GM21786 (cell line): ENCODE data around the gene ARMH1.
"Not testable (repeated sequence)": the region's sequence is repeated elsewhere in the genome, so short reads cannot be mapped to it uniquely, and the experiment has no call there.

ENCODE experiments used
- ATAC-seq: cut with Tn5 transposase; IDR thresholded peaks from one replicate; pipeline ENCODE4 v1.9.1; 2021; ENCODE audit not compliant: unreplicated experiment

The ARMH1 gene

DNA sequence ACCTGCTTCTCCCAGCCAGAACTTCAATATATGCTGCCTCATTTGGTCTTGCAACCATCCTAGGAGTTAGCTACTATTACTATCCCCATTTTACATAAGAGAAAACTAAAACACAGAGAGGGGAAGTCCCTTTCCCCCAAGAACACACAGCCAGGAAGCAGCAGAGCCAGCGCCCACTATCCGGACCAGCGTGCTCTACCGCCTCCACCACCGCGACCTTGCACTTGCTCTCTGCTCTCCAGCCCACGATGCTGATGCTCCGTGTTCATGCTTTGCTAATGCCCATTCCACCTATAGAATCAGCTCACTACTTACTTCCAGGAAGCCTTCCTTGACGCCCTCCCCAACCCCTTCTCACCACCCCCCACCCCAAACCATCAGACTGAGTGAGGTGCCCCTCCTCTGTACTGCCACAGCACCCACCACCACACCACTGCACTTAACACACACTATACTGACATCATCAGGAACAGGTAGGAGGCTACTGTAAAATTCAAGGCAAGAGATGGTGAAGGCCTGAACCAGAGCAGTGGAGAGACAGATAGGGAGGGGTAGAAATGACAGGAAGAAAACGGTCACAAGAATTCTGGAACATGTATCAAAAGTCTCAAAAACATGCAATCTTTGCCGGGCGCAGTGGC, 9.7 kb upstream of the ARMH1 start:
- no peak for ATAC-seq

DNA sequence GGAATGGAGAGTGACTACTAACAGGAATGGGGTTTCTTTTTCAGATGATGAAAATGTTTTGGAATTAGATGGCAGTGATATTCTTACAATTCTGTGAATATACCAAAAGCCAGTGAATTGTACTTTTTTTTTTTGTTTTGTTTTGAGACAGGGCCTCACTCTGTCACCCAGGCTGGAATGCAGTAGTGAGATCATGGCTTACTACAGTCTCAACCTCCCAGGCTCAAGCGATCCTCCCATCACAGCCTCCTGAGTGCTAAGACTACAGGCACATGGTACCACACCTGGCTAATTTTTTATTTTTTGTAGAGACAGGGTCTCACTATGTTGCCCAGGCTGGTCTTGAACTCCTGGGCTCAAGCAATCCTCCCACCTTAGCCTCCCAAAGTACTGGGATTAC, 7.8 kb upstream of the ARMH1 start:
- ATAC-seq: not testable (repeated sequence)

DNA sequence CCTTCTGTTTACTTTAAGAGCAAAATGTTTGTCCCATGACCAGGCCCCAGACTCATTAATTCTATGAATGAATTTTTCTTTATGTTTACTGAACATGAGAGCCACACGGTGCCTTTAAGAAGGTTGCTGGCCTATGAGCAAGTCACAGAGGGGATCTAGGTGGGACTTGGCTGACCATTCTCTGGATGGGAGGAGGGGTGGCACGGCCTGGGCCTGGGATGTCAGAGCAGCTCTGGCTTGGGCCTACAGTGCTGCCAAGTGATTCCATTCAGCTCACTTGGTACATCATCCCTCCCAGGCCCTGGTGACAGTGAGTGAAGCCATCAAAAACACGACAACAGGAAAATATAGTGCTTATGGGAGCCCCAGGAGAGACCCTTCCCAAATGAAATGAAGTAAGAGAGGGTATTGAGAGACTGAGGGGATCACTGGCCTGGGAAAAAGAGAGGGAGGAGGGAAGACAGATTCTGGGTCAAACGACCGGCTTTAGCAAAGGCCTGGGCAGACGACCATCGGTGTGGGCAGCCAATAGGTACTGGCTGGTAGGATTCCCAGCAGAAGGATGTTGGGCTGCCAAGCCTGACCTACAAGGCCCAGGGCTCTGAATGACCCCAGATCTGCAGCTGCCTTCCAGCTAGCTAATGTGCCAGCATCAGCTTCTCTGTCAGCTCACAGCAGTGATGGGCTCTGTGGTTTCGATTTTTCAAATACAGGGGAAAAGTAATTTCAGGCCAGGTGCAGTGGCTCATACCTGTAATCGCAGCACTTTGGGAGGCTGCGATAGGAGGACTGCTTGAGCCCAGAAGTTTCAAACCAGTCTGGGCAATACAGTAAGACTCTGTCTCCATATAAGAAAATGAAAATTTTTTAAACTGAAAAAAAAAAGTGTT, 3.5 kb upstream of the ARMH1 start:
- ATAC-seq: no peak

DNA sequence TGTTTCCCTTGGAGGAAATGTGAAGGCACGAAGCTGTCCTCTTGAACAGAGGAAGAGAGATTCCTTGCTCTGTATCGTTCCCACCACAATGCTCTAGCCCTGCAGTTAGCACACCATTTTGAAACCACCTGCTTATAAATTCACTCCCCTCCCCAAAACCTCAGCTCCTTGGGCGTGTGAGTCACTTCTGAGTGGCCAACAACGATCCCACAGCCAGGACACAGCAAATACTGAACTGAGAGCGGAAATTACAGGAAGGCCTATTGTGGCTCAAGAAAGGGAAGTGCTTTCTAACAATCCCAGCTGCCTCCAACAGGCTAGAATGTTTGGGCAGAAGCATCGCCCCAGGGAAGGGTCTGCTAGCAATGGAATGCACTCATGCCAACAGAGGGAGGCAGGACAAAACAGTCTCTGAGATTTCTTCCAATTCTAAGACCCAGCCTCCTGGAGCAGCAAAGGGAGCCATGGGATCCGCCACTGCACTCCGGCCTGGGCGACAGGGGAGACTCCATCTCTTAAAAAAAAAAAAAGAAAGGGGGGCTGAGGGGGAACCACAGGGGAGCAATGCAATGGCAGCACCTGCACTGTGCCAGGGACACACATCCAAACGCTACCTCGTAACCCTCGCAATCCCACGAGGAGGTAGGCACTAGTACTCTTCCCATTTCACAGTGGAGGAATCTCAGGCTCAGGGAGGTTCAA, 2.1 kb upstream of the ARMH1 start:
- no peak for ATAC-seq

DNA sequence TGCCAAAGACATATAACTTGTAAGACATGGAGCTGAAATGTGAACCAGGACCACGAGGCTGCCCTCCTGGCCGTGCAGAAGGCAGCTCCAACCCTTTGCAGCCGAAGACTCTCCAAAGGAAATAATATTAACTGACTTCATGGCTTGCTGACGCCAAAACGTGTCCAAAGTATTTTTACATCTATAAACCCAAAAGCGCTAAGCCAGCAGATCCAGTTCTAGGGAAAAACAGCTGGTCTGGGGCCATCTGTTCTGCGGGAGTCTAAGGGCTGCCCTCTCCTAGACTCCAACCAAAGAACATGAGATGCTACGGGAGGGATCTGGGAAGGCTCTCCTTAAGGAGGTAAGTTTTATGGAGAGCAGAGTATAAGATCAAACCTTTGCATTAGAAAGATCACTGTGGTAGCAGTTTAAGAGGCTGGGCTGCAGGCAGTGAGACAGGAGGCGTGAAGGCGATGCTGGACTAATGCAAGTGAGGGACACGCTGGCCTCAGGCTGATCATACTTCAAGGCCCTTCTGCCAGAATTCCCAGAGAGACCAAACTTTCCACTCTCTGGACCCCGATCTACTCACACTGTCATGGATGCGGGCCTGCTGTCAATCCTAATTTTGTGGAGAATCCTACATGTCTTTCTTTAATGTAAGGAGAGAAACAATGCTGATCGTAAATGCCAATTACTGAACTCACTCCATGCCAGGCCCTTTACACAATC, 1.4 kb upstream of the ARMH1 start:
- ATAC-seq: no peak

DNA sequence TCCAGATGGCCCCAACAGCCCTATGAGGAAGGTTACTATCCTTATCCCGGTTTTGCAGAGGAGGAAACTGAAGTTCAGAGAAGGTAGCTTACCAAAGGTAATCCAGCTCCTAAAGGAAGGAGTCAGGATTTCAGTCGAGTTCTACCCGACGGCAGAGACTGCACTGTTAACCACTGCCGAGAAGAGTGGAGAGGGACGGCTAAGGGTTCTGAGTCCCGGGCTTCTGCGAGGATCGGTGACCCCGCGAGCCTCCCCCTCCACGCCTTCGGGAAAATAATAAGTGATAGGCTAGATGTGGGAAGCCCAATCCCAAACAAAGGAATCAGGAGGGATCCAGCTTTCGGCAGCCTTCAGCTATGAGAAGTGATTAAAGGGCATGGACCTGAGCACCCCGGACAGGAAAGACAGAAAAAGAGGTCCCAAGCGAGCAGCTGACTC, 820 bp upstream of the ARMH1 start:
- ATAC-seq: no peak

DNA sequence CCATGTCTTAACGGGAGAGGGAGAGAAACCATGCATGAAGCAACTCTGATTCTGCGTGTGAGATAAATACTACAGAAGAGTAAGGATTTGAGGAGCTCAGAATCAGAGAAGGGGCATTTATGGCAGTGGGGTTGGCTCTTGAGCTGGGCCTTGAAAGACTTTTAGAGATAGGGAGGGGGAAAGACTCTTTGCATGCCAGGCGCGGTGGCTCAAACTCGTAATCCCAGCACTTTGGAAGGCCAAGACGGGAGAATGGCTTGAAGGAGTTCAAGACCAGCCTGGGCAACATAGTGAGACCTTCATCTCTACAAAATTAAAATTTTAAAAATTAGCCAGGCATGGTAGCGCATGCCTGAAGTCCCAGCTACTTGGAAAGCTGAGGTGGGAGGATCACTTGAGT, 672 bp downstream of the ARMH1 start:
- ATAC-seq: no peak

DNA sequence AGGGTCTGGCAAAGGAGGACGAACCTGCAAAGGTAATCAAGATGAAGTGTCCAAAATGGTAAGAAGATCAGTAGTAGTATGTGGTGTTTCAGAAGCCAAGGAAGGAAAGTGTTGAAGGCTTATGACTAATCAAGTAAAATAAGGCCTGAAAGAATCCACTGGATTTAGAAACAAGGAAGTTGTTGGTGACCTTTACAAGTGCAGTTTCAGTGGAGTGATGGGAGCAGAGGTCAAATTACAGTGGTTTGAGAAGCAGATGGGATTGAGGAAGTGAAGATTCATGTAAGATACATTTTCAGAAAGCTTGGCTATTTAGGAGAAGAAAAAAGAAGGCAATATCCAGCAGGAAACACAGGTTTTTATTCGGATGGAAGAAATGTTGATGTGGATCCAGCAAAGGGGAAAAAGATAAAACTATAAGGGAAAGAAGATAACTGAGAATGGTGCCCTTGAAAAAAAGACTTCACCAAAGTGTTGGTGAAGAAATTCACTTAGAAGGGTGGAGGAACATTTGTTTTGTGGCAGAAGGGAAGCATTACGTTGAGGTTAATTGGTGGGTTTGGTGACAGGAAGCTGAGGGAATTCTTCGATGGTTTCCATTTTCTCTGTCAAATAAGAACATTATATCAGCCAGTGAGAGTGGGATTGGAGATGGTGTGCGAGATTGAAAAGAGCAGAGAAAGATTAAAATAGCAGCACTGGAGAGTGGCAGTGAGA, 2.1 kb downstream of the ARMH1 start:
- no peak for ATAC-seq

DNA sequence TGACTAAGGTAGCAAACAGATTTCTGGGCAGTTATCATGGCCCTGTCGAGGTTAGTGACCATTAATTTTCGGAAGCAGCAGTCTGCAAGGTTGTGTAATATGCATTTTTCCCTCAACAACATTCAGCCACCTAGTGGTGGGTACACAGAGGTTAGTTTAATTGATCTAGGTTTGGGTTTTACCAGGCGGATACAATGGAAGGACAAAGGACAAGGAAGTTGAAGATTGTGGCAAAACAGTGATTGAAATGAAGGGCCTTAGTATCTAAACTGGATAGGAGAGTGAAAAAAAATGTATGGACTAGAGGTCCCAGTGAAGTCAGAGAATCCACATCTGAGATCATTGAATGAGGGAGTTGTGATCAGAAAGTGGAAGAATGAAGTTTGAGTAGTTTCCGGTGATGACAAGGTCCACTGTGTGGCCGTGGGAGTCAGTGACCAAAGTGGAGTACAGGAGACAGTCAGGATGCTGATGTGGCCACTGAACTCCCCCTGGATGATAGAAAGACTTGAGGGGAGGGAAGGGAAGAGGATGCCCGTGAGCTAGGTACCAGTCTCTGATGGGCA, 2.8 kb downstream of the ARMH1 start:
- ATAC-seq: no peak

DNA sequence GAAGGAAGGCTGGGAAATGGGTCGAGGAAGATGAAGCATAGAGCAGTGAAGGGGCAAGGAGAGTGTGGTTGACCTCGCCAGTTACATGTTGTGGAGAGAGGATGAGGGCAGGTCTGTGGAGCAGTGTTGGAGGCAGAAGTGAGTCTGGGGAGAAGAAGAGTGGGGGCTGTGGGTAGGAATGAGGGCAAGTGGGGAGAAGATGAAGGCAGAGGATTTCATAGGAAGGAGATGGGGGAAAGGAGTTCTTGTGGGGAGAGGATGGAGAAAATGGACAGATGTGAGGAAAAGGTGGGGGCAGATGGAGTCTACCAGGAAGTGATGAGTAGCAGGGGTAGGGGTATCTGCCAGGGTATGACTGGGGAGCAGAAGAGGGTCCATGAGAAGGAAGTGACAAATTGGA, 3.6 kb downstream of the ARMH1 start:
- ATAC-seq: no peak

DNA sequence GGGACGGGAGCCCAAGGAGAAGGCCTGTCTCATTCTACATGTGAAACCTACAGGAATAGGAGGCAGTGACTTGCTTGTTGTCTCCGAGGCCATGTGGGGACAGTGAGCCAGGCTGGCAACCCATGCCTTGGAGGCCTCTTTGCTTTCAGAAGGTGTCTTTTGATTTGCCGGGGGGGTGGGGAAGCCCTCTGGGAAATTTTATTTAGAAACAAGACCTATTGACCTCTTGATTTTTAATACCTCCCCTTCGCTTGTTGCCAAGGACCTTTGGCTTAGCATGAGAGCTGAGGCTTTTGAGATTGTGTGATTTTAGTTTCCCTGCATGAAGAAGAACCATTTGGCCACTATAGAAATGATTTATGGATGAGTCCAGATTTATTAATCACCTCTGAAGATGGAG, 4.1 kb downstream of the ARMH1 start:
- no peak for ATAC-seq

DNA sequence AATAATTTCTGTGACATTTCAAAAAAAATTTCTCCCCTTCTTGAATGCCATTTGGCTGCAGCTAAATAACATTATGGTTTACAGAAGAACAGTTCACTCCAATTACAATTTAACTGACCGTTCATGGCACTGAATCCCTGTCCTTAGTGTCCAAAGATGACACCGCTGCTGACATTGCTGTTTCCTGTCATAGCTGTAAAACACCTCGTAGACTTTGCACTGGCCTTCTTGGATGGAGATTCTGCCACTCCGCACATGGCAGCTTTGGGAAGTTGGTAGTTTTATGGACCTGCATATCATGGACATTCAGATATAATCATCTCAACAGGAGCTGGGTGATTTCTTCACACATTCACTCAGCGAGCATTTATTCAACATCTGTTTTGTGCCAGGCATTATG, 5.0 kb downstream of the ARMH1 start:
- no peak for ATAC-seq

DNA sequence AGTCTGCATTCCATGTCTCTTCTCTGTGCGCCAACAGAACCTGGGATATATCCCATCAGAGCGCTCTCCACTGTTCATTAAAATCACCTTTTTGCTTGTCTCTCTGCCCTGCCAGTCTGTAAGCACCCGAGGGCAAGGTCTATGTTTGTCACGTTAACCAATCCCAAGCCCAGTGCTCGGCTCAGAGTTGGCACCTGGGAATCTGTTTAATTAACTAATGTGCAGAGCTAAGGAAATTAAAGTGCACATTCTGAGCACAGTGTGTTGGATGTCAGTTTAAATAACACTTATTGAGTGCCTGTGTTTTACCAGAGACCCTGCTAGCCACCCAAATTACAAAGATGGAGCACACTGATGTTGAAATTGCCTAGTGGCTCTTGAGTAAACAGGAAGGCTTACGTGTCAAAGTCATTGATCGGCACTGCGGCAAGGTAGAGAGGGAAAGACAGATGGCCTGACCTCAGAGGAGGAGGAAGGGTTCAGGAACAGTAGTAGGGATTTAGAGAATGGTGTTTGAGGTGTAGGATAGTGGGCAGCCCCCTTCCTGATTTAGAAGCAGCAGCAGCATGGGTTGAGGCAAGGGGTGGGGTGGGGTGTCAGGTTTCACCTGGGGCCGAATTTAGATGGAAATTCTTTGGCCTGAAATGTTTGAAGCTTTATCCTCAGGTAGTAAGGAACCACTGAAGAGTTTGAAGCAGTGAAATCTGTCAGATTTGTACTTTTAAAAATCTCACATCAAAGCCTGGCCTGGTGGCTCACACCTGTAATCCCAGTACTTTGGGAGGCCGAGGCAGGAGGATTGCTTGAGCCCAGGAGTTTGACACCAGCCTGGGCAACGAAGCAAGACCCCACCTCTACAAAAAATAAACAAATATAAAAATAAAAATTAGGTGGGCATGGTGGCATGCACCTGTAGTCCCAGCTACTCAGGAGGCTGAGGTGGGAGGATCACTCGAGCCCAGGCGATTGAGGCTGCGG, 7.7 kb downstream of the ARMH1 start:
- no peak for ATAC-seq

DNA sequence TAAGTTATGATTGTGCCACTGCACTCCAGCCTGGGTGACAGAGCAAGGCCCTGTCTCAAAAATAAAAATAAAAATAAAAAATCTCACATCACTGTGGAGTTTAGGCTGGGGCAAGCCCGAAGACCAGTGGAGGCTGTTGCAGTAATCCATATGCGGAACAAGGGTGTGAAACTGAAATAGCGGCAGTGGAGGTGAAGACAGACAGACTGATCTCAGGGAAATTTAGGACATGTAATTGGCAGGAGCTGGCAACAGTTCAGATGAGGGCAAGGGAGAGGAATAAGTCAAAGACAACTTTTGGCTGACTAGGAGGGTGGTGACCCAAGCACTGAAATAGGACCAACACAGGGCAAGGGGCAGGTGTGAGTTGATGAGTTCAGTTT, 8.4 kb downstream of the ARMH1 start:
- ATAC-seq: no peak

DNA sequence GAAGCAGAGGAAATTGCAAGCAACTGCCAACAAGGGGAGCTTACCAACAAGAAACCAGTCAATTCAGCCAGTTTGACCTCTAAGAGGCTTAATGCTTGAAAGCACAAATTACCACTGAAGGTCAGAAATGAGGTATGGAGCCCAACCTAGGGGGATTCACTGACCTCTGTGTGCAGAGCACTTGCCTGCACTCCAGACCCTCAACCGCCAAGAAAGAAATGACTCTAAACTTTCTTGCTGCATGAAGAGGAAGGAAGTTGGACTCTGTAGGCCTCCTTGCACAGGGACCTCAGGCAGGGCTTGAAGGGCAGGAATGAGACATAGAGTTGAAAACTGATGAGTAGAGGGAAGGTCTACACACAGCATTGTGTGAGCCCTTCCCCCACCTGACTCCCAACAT, 10.0 kb downstream of the ARMH1 start:
- ATAC-seq: peak; percentile 74

DNA sequence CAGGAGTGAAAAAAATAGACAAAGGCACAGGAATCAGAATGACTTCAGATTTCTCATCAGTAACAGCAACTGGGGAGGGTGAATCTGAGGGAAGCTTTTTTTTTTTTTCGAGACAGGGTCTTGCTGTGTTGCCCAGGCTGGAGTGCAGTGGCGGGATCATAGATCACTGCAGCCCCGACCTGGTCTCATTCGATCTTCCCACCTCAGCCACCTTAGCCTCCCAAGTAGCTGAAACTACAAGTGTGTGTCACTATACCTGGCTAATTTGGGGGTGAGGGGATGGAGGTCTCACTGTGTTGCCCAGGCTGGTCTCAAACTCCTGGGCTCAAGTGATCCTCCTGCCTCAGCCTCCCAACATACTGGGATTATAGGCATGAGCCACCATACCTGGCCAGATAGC, 10.7 kb downstream of the ARMH1 start:
- no peak for ATAC-seq

DNA sequence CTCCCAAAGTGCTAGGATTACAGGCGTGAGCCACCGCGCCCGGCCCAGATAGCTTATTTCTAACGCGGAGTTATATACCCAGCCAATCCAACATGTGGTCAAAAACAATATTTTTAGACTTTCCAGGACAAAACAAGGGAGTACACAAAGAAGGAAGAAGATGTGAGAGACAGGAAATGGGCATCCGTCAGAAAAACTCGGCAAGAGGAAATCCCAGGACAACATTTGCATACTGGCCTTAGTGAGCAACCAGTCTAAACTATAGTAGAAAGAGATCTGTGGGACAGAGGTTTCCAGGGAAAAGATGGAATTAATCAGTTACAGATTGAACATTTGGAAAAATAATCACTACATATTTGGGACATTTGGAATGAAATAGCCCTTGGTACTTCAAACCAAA, 11.4 kb downstream of the ARMH1 start:
- no peak for ATAC-seq

DNA sequence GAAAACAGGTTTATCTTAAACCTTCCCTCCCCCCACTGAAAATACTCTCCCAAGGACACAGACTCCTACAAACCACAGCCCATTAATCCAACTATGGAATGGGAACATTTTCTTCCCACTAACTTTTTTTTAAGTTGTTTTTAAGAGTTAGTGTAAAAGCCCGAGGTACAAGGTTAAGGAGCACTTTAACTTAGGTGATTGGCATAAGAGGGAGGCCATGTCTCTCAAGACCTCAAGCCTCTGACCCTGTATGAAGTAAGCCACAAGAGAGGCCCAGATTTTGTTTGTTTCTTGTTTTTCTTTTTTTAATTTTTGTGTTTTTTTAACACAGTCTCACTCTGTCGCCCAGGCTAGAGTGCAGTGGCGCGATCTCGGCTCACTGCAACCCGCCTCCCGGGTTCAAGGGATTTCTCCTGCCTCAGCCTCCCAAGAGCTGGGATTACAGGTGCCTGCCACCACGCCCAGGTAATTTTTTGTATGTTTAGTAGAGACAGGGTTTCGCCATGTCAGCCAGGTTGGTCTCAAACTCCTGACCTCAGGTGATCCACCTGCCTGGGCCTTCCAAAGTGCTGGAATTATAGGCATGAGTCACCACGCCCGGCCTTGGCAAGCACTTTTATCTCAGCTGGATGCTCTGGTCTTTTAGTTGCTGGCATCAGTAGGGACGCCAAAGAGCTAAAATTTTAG, 14.4 kb downstream of the ARMH1 start:
- ATAC-seq: no peak

DNA sequence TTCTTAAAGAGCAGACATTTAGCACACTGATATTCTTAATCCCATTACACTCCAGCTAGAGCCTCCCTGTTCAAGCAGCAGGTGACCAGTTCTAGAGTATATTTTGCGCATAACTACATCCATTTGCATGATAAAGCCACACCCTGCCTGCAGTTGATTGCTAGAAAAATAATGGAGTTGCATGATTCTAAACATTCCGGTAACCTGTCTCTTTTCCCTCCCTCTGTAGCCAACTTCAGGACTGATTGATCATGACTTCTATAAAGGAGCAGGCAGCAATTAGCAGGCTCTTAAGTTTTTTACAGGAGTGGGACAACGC, 14.9 kb downstream of the ARMH1 start:
- ATAC-seq: no peak
